Measurements from ENCODE around the gene AKTIP.

Gene AKTIP

GRCh38 chr16:53537626-53538025, 34.6 kb upstream of the AKTIP start:
- TF ChIP-seq CTCF (IDR thresholded peaks at IDR 0.05; ENCODE audit: low read depth, low read length, missing control alignments), result no peak
- no peak for DNase-seq (ENCODE audit: extremely low read depth, low read depth)
- no peak overlapping the region for H3K4me3 ChIP-seq (replicated peaks; ENCODE audit: low read depth, low read length)

DNA sequence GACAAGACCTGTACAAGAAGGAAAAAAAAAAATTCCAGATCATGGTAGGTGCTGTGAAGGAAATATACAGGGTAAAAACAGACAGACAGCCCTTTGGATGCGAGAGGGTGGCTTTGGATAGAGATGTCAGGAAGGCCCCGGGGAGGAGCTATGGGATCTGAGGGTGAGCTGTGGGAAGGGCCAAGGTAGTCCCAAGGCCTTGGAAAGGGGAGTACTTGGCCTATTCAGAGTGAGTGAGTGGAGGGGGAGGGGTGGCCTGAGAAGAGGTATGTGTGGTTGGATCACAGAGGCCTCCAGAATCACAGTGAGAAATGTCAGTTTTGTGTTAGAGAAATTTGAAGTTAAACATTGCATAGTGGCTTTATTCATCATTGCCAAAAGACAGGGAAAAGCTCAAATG, 31.2 kb upstream of the AKTIP start:
- no peak for TF ChIP-seq CTCF (IDR thresholded peaks at IDR 0.05; ENCODE audit: low read depth, low read length, missing control alignments)

GRCh38 chr16:53530741-53531140, 27.7 kb upstream of the AKTIP start:
- no peak for TF ChIP-seq CTCF (IDR thresholded peaks at IDR 0.05; ENCODE audit: low read depth, low read length, missing control alignments)
- DNase-seq (ENCODE audit: extremely low read depth, low read depth), result no peak
- no peak overlapping the region for H3K4me3 ChIP-seq (replicated peaks; ENCODE audit: low read depth, low read length)

More for the DNA sequence above, 31.2 kb upstream of the AKTIP start:
- no peak for DNase-seq (ENCODE audit: extremely low read depth, low read depth)
- H3K4me3 ChIP-seq (replicated peaks; ENCODE audit: low read depth, low read length), result no peak overlapping the region

DNA sequence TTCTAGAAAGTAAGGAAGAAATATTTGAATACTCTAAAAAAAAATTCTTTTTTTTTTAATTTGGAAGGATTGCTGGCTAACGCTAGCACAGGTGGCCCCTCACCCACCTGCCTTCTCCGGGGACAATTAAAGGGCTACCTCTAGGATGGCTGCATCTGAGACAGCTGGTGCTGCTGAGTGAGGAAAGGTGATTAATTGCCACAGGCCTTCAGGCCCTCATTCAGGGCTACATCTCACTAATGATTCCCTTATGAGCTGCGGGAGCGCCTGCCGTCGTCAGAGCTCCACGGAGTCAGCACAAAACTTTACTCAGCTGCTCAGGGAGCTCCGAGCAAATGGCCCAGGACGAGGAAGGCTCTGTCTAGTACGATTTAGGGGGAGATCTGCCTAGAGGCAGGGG, 27.0 kb upstream of the AKTIP start:
- TF ChIP-seq CTCF (IDR thresholded peaks at IDR 0.05; ENCODE audit: low read depth, low read length, missing control alignments), result no peak
- no peak for DNase-seq (ENCODE audit: extremely low read depth, low read depth)
- H3K4me3 ChIP-seq (replicated peaks; ENCODE audit: low read depth, low read length), result no peak overlapping the region

GRCh38 chr16:53529513-53529912, 26.5 kb upstream of the AKTIP start:
- DNase-seq (ENCODE audit: extremely low read depth, low read depth), result no peak
- TF ChIP-seq CTCF (IDR thresholded peaks at IDR 0.05; ENCODE audit: low read depth, low read length, missing control alignments), result no peak
- H3K4me3 ChIP-seq (replicated peaks; ENCODE audit: low read depth, low read length), result no peak overlapping the region

- no peak for TF ChIP-seq CTCF (IDR thresholded peaks at IDR 0.05; ENCODE audit: low read depth, low read length, missing control alignments)
- no peak overlapping the region for H3K4me3 ChIP-seq (replicated peaks; ENCODE audit: low read depth, low read length)
- no peak for DNase-seq (ENCODE audit: extremely low read depth, low read depth)
These were observed 25.8 kb upstream of the AKTIP start for GRCh38 chr16:53528797-53529196.

- DNase-seq (ENCODE audit: extremely low read depth, low read depth), result no peak
- H3K4me3 ChIP-seq (replicated peaks; ENCODE audit: low read depth, low read length), result no peak overlapping the region
- no peak for TF ChIP-seq CTCF (IDR thresholded peaks at IDR 0.05; ENCODE audit: low read depth, low read length, missing control alignments)
These were observed 21.1 kb upstream of the AKTIP start for GRCh38 chr16:53523971-53524548.
